Measurements from ENCODE around the gene CAMTA2.
"Not testable (repeated sequence)": the region's sequence is repeated elsewhere in the genome, so short reads cannot be mapped to it uniquely, and the experiment has no call there.

Gene CAMTA2

GRCh38 chr17:4926577-4927335, 60.7 kb downstream of the CAMTA2 start:
- not testable (repeated sequence) for DNase-seq

GRCh38 chr17:4921320-4921719, 66.2 kb downstream of the CAMTA2 start:
- no peak for DNase-seq

- DNase-seq = peak; percentile 46
These were observed 67.0 kb downstream of the CAMTA2 start for GRCh38 chr17:4920351-4921048.

GRCh38 chr17:4919511-4920047, 67.9 kb downstream of the CAMTA2 start:
- peak; percentile 74 for DNase-seq
